Activated naive CD4-positive, alpha-beta T cell treated with anti-CD3 and anti-CD28 coated beads, Interleukin-2, amount 50 U/mL, for 24 hours (primary cell): ENCODE data around the gene KIAA2012.

Source experiments
- H3K27ac Mint-ChIP-seq: one replicate; pipeline ENCODE4 v1.8.0; 2021; ENCODE audit warnings: mild to moderate bottlenecking, mixed read lengths
- H3K27me3 Mint-ChIP-seq: one replicate; pipeline ENCODE4 v1.8.0; 2021; ENCODE audit warnings: mixed read lengths
- H3K36me3 Mint-ChIP-seq: one replicate; pipeline ENCODE4 v1.8.0; 2021; ENCODE audit warnings: mixed read lengths
- H3K4me1 Mint-ChIP-seq: one replicate; pipeline ENCODE4 v1.8.0; 2021; ENCODE audit warnings: mixed read lengths
- H3K4me3 Mint-ChIP-seq: one replicate; pipeline ENCODE4 v1.8.0; 2021; ENCODE audit warnings: mild to moderate bottlenecking, mixed read lengths
- H3K9me3 Mint-ChIP-seq: one replicate; pipeline ENCODE4 v1.8.0; 2021; ENCODE audit warnings: mixed read lengths

Gene KIAA2012

DNA sequence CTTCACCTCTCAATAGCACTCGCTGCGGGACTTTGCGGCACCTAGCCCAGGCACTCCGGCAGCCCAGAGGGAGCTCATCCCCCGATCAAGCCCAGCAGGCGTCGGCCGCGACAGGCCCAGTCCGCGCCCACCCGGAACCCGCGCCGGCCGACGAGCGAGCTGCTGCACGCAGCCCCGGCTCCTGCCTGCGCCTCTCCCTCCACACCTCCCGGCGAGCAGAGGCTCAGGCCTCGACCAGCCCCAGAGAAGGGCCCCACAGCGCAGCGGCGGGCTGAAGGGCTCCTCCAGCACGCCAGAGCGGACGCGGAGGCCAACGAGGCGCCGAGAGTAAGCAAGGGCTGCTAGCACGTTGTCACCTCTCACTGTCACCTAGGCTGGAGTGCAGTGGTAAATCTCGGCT lies 63.5 kb downstream of the KIAA2012 start:
- Mint-ChIP-seq H3K4me1 (no peaks in the 10 kb centered on the region), H3K36me3 (no peaks in the 10 kb centered on the region), H3K27me3 (no peaks in the 10 kb centered on the region), H3K4me3 (no peak overlapping the region), H3K27ac (no peak overlapping the region), H3K9me3 (no peaks in the 10 kb centered on the region)

DNA sequence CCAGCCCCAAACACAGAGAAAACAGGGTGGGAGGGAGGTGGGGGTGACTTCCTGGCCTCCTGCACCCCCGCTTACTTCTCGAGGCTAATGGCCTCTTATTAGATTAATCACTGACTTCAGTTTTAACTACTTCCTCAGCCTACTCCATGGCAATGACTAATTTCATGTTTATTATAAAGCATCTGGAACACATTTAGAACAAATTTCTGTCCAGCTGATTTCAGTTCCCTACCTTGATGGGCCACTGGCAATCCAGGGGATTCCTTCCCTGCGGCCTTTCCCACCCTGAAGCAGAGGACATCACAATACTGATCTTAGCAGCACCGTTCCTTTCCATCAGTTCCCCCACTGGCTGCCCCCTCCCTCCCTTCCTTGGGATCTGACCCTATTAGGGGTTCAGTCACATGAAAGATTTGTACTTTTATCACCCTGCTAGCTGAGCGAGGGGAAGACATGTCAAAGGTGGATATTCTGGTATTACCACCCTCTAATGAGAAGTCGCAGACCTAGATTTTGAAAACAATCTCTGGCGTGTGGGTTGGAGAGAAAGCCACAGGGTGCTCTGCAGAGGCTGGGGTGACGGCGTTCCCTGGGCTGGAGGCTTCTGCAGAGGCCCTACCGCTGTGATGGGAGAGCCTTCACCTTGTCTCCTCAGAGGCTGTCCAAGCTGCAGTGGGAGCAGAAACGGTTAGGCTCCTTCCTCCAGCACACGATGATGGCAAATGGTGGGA lies 67.6 kb downstream of the KIAA2012 start:
- Mint-ChIP-seq H3K4me1 (no peaks in the 10 kb centered on the region), H3K27ac (no peak overlapping the region), H3K36me3 (no peaks in the 10 kb centered on the region)

GRCh38 chr2:202141329-202141947 lies 68.4 kb downstream of the KIAA2012 start:
- Mint-ChIP-seq H3K27me3 (no peaks in the 10 kb centered on the region), H3K27ac (no peak overlapping the region), H3K4me1 (no peaks in the 10 kb centered on the region), H3K9me3 (no peaks in the 10 kb centered on the region), H3K36me3 (no peaks in the 10 kb centered on the region), H3K4me3 (no peak overlapping the region)

More for the DNA sequence above, 67.6 kb downstream of the KIAA2012 start:
- no peaks in the 10 kb centered on the region for H3K27me3 Mint-ChIP-seq
- no peaks in the 10 kb centered on the region for H3K9me3 Mint-ChIP-seq
- H3K4me3 Mint-ChIP-seq: no peak overlapping the region

DNA sequence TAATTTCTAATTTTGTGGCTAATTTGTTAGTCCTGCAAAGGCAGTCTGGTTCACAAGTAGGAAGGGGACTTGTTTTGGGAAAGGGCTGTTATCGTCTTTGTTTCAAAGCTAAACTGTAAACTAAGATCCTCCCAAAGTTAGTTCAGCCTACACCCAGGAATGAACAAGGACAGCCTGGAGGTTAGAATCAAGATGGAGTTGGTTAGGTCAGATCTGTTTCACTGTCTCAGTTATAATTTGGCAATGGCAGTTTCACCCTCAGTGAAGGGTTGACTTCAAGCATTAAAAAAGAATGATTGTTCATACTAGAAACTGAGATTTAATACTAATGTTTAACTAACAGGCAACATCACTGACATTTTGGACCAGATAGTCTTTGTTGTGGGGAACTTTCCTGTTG lies 69.5 kb downstream of the KIAA2012 start:
- no peak overlapping the region for H3K27ac Mint-ChIP-seq
- H3K27me3 Mint-ChIP-seq: no peaks in the 10 kb centered on the region
- no peaks in the 10 kb centered on the region for H3K36me3 Mint-ChIP-seq
- H3K4me3 Mint-ChIP-seq: no peak overlapping the region
- H3K9me3 Mint-ChIP-seq: no peaks in the 10 kb centered on the region
- no peaks in the 10 kb centered on the region for H3K4me1 Mint-ChIP-seq

GRCh38 chr2:202147775-202148174 lies 74.7 kb downstream of the KIAA2012 start:
- no peaks in the 10 kb centered on the region for H3K27me3 Mint-ChIP-seq
- H3K4me3 Mint-ChIP-seq: no peak overlapping the region
- H3K36me3 Mint-ChIP-seq: no peaks in the 10 kb centered on the region
- no peaks in the 10 kb centered on the region for H3K9me3 Mint-ChIP-seq
- H3K4me1 Mint-ChIP-seq: no peaks in the 10 kb centered on the region
- H3K27ac Mint-ChIP-seq: no peak overlapping the region

- no peak overlapping the region for H3K4me3 Mint-ChIP-seq
- H3K27me3 Mint-ChIP-seq: no peaks in the 10 kb centered on the region
- no peaks in the 10 kb centered on the region for H3K9me3 Mint-ChIP-seq
- H3K36me3 Mint-ChIP-seq: no peaks in the 10 kb centered on the region
- no peak overlapping the region for H3K27ac Mint-ChIP-seq
- no peaks in the 10 kb centered on the region for H3K4me1 Mint-ChIP-seq
These were observed 75.6 kb downstream of the KIAA2012 start for GRCh38 chr2:202148515-202149154.

DNA sequence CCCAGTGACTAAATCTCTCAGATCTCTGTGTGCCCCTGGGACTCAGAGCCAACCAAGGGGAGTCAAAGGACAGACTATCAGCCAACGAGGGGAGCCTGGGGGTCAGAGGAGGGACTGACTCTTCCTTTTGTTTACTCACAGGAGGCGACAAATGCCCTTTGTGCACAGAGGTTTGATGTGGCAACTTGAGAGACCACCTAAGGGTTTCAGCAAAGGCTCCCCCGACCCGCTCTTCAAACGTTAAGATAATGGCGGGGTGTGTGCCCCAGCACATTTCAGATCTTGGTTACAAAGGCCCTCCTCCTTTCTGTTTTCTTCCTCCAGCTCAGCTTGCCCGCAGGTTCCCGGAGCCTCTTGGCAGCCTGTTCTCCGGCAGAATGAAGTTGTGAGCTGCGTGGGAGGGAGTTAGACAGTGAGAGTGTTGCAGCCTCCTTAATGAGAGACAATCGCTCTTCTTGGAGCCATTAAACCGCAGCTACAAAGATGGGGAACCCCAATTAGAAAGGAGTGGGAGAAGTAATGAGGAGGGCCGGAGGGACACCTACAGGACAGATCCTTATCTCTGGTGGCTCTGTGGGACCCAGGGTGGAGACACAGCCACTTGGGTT lies 76.2 kb downstream of the KIAA2012 start:
- H3K4me3 Mint-ChIP-seq: no peak overlapping the region
- H3K9me3 Mint-ChIP-seq: no peaks in the 10 kb centered on the region
- H3K27me3 Mint-ChIP-seq: no peaks in the 10 kb centered on the region
- no peak overlapping the region for H3K27ac Mint-ChIP-seq
- no peaks in the 10 kb centered on the region for H3K36me3 Mint-ChIP-seq
- no peaks in the 10 kb centered on the region for H3K4me1 Mint-ChIP-seq

DNA sequence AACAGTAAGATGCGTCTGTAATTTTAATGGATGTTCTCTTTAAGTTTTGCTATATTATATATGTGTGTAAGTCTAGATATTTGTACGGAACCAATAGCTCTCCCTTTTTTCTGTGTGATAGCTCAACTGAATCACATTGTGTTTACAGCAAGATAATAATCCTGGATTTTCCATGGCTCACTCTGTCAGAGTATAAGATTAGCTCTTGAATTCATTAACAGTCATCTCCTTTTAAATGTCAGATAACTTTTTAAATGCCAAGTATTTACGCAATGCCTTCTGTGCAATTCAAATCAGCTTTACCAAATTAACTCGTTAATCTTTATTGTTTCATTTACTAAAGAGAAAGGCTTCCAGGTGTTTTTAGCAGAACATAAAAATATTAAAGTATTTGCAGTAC lies 76.9 kb downstream of the KIAA2012 start:
- Mint-ChIP-seq H3K27me3 (no peaks in the 10 kb centered on the region), H3K4me3 (no peak overlapping the region), H3K4me1 (no peaks in the 10 kb centered on the region), H3K36me3 (no peaks in the 10 kb centered on the region), H3K27ac (no peak overlapping the region), H3K9me3 (no peaks in the 10 kb centered on the region)

GRCh38 chr2:202152104-202152715 lies 79.2 kb downstream of the KIAA2012 start:
- no peak overlapping the region for H3K4me3 Mint-ChIP-seq
- H3K9me3 Mint-ChIP-seq: no peaks in the 10 kb centered on the region
- no peak overlapping the region for H3K27ac Mint-ChIP-seq
- H3K4me1 Mint-ChIP-seq: no peaks in the 10 kb centered on the region
- no peaks in the 10 kb centered on the region for H3K27me3 Mint-ChIP-seq
- no peaks in the 10 kb centered on the region for H3K36me3 Mint-ChIP-seq

GRCh38 chr2:202154613-202155012 lies 81.6 kb downstream of the KIAA2012 start:
- Mint-ChIP-seq H3K27ac (no peak overlapping the region), H3K36me3 (no peaks in the 10 kb centered on the region), H3K9me3 (no peaks in the 10 kb centered on the region), H3K4me1 (no peaks in the 10 kb centered on the region), H3K27me3 (no peaks in the 10 kb centered on the region), H3K4me3 (no peak overlapping the region)

- no peaks in the 10 kb centered on the region for H3K4me1 Mint-ChIP-seq
- no peak overlapping the region for H3K27ac Mint-ChIP-seq
- H3K4me3 Mint-ChIP-seq: no peak overlapping the region
- no peaks in the 10 kb centered on the region for H3K9me3 Mint-ChIP-seq
- no peaks in the 10 kb centered on the region for H3K27me3 Mint-ChIP-seq
- no peaks in the 10 kb centered on the region for H3K36me3 Mint-ChIP-seq
These were observed 84.3 kb downstream of the KIAA2012 start for GRCh38 chr2:202157211-202157990.

GRCh38 chr2:202158796-202159195 lies 85.7 kb downstream of the KIAA2012 start:
- no peaks in the 10 kb centered on the region for H3K4me1 Mint-ChIP-seq

GRCh38 chr2:202161151-202161835 lies 88.2 kb downstream of the KIAA2012 start:
- Mint-ChIP-seq H3K4me1 (no peaks in the 10 kb centered on the region), H3K27me3 (no peaks in the 10 kb centered on the region), H3K36me3 (no peaks in the 10 kb centered on the region), H3K27ac (no peak overlapping the region), H3K4me3 (no peak overlapping the region), H3K9me3 (no peaks in the 10 kb centered on the region)

More at GRCh38 chr2:202158796-202159195, 85.7 kb downstream of the KIAA2012 start:
- Mint-ChIP-seq H3K27me3 (no peaks in the 10 kb centered on the region), H3K9me3 (no peaks in the 10 kb centered on the region), H3K4me3 (no peak overlapping the region), H3K36me3 (no peaks in the 10 kb centered on the region), H3K27ac (no peak overlapping the region)

DNA sequence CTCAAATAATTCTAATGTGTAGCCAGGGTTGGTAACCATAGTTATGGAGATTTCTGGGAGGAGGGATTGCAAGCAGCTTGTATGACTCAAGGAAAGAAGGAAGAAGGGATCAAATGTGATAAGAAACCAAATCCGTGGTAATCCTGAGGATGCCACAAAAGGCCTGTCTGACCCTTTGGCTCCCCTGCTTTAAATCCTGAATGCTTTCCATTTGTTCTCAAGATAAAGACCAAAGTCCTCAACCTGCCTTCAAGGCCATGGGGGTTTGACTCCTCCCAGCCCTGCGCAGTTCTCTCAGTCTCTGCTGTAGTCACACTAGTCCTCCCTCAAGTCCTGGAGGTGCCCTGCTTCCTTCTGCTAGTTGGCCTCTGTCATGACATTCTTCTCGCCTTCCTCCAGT lies 91.4 kb downstream of the KIAA2012 start:
- no peak overlapping the region for H3K4me3 Mint-ChIP-seq
- H3K9me3 Mint-ChIP-seq: no peaks in the 10 kb centered on the region
- H3K4me1 Mint-ChIP-seq: no peaks in the 10 kb centered on the region
- H3K27ac Mint-ChIP-seq: no peak overlapping the region
- H3K36me3 Mint-ChIP-seq: no peaks in the 10 kb centered on the region
- H3K27me3 Mint-ChIP-seq: no peaks in the 10 kb centered on the region

- H3K36me3 Mint-ChIP-seq: no peaks in the 10 kb centered on the region
- no peaks in the 10 kb centered on the region for H3K4me1 Mint-ChIP-seq
- H3K4me3 Mint-ChIP-seq: no peak overlapping the region
- H3K9me3 Mint-ChIP-seq: no peaks in the 10 kb centered on the region
- H3K27me3 Mint-ChIP-seq: peaks cover 3% of the 10 kb centered on the region
- H3K27ac Mint-ChIP-seq: no peak overlapping the region
These were observed 92.2 kb downstream of the KIAA2012 start for GRCh38 chr2:202165208-202165607.
